ENCODE results near the gene FHL5. TPM values are rescaled to one million over a fixed set of nuclear protein-coding genes. Genes with fewer than 3 reads are reported as not detected.

FHL5 gene
- total RNA-seq, 1 experiment from 2014 or later: not detected

DNA sequence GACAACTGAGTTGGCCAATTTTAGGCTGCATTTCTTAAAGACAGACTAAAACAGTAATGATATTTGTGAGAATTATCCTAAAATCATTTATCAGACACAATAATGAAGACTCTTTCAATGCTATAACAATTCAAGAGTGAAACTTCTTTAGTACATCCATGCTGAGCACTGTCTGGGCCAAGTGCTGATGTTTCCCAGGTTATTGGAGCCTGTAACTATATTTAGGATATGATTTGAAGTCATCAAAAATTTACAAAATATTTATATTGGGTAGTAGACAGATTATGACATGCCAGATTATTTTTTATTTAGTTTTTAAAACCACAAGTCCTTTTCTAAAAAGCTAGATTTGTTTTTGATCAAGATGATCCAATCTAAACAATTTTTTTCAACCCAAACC, 45.1 kb downstream of the FHL5 start:
- Histone ChIP-seq H3K79me1 (ENCODE audit: insufficient read depth, low read depth, low read length, poor library complexity, severe bottlenecking) (no peaks in the 10 kb centered on the region), H3K79me2 (ENCODE audit: insufficient read depth, low read length) (no peaks in the 10 kb centered on the region), H2BK15ac (ENCODE audit: low read depth, low read length) (no peak overlapping the region), H2BK20ac (ENCODE audit: low read depth, low read length, poor library complexity, severe bottlenecking) (no peak overlapping the region), H3K14ac (ENCODE audit: insufficient read depth, low read length) (no peak overlapping the region), H2BK5ac (ENCODE audit: insufficient read length, low read length) (no peak overlapping the region), H3T11ph (ENCODE audit: low read length) (no peak overlapping the region), H4K5ac (ENCODE audit: insufficient read length, low read depth, low read length) (no peak overlapping the region), H4K20me1 (ENCODE audit: control insufficient read depth, insufficient read depth, insufficient read length) (no peaks in the 10 kb centered on the region), H2BK120ac (ENCODE audit: low read depth, low read length, poor library complexity, severe bottlenecking) (no peak overlapping the region), H3K27ac (ENCODE audit: insufficient read length, low read depth, low read length) (no peak overlapping the region), H3K4me1 (ENCODE audit: insufficient read depth, low read length) (no peaks in the 10 kb centered on the region), H3K4me2 (ENCODE audit: insufficient read depth, insufficient read length, low read length) (no peak overlapping the region), H3K23me2 (ENCODE audit: insufficient read length, low read depth, low read length, poor library complexity, severe bottlenecking) (no peaks in the 10 kb centered on the region), H3K4ac (ENCODE audit: low read depth, low read length) (no peak overlapping the region), H2AK5ac (ENCODE audit: insufficient read length, low read length) (no peak overlapping the region), H3K23ac (ENCODE audit: insufficient read length, low read depth, low read length) (no peak overlapping the region), H3K56ac (ENCODE audit: insufficient read length, low read depth, low read length) (no peak overlapping the region), H2BK12ac (ENCODE audit: insufficient read length, low read depth, low read length) (no peak overlapping the region), H3K9me3 (ENCODE audit: control insufficient read depth, low read depth, low read length) (no peaks in the 10 kb centered on the region), H2AFZ (ENCODE audit: low read length) (no peak overlapping the region), H4K91ac (ENCODE audit: insufficient read length, low read depth, low read length) (no peak overlapping the region), H3K18ac (ENCODE audit: insufficient read length, low read depth, low read length) (no peak overlapping the region), H4K8ac (replicated peaks; ENCODE audit: insufficient read length, low read depth, low read length) (no peak overlapping the region), H3K27me3 (ENCODE audit: insufficient read depth, low read length) (no peaks in the 10 kb centered on the region), H3K9ac (ENCODE audit: extremely low read depth, insufficient read length, low read length) (no peak overlapping the region)
- Mint-ChIP-seq H3K9me3 (no peaks in the 10 kb centered on the region), H3K4me1 (peaks cover 3 to 7% of the 10 kb centered on the region in 2 experiments), H3K4me3 (no peak overlapping the region), H3K27ac (no peak overlapping the region), H3K27me3 (ENCODE audit: low read depth) (no peaks in the 10 kb centered on the region), H3K36me3 (ENCODE audit: insufficient read depth in 1 of 3, low read depth in 3 of 3) (no peaks in the 10 kb centered on the region)
- TF ChIP-seq, protein P1, sequence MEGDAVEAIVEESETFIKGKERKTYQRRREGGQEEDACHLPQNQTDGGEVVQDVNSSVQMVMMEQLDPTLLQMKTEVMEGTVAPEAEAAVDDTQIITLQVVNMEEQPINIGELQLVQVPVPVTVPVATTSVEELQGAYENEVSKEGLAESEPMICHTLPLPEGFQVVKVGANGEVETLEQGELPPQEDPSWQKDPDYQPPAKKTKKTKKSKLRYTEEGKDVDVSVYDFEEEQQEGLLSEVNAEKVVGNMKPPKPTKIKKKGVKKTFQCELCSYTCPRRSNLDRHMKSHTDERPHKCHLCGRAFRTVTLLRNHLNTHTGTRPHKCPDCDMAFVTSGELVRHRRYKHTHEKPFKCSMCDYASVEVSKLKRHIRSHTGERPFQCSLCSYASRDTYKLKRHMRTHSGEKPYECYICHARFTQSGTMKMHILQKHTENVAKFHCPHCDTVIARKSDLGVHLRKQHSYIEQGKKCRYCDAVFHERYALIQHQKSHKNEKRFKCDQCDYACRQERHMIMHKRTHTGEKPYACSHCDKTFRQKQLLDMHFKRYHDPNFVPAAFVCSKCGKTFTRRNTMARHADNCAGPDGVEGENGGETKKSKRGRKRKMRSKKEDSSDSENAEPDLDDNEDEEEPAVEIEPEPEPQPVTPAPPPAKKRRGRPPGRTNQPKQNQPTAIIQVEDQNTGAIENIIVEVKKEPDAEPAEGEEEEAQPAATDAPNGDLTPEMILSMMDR (conservative IDR thresholded peaks at IDR 0.05): no peak
- no peak for DNase-seq

Data from H9 (cell line).